ENCODE data around the gene DNAH17.

Gene DNAH17

GRCh38 chr17:78573955-78574354 lies 3.2 kb downstream of the DNAH17 start:
- no peak for DNase-seq

- no peak for DNase-seq
Measured at GRCh38 chr17:78572239-78573205, 4.7 kb downstream of the DNAH17 start.

GRCh38 chr17:78571329-78571728 lies 5.9 kb downstream of the DNAH17 start:
- DNase-seq, result no peak

- DNase-seq, result no peak
Measured at GRCh38 chr17:78568494-78569115, 8.6 kb downstream of the DNAH17 start.

- DNase-seq, result no peak
Measured at GRCh38 chr17:78567991-78568390, 9.2 kb downstream of the DNAH17 start.

GRCh38 chr17:78566947-78567346 lies 10.2 kb downstream of the DNAH17 start:
- DNase-seq, result no peak

- DNase-seq, result no peak
Measured at GRCh38 chr17:78563189-78564145, 13.7 kb downstream of the DNAH17 start.

- no peak for DNase-seq
Measured at GRCh38 chr17:78562734-78563133, 14.5 kb downstream of the DNAH17 start.

- no peak for DNase-seq
Measured at GRCh38 chr17:78561166-78561565, 16.0 kb downstream of the DNAH17 start.

GRCh38 chr17:78560731-78561130 lies 16.5 kb downstream of the DNAH17 start:
- DNase-seq, result no peak

GRCh38 chr17:78559749-78560368 lies 17.3 kb downstream of the DNAH17 start:
- DNase-seq, result no peak

- DNase-seq, result no peak
Measured at GRCh38 chr17:78558989-78559388, 18.2 kb downstream of the DNAH17 start.

GRCh38 chr17:78558181-78558850 lies 18.9 kb downstream of the DNAH17 start:
- DNase-seq, result no peak

- DNase-seq, result no peak
Measured at GRCh38 chr17:78557598-78558039, 19.6 kb downstream of the DNAH17 start.

- DNase-seq, result no peak
Measured at GRCh38 chr17:78556812-78557211, 20.4 kb downstream of the DNAH17 start.

- no peak for DNase-seq
Measured at GRCh38 chr17:78555746-78556401, 21.3 kb downstream of the DNAH17 start.

- no peak for DNase-seq
Measured at GRCh38 chr17:78550464-78550863, 26.7 kb downstream of the DNAH17 start.

GRCh38 chr17:78548725-78549124 lies 28.5 kb downstream of the DNAH17 start:
- DNase-seq, result no peak

- no peak for DNase-seq
Measured at GRCh38 chr17:78547035-78547434, 30.2 kb downstream of the DNAH17 start.

GRCh38 chr17:78546476-78546875 lies 30.7 kb downstream of the DNAH17 start:
- DNase-seq, result no peak
